Activated CD4-positive, alpha-beta T cell treated with anti-CD3 and anti-CD28 coated beads, Interleukin-2, amount 50 U/mL, for 16 hours (primary cell): ENCODE measurements around the gene ALOX15.
"Not testable (repeated sequence)": the region's sequence is repeated elsewhere in the genome, so short reads cannot be mapped to it uniquely, and the experiment has no call there.

Experiments
- DNase-seq: peaks from one replicate; pipeline ENCODE4 v3.0.0-alpha.2; 2020

Gene ALOX15

DNA sequence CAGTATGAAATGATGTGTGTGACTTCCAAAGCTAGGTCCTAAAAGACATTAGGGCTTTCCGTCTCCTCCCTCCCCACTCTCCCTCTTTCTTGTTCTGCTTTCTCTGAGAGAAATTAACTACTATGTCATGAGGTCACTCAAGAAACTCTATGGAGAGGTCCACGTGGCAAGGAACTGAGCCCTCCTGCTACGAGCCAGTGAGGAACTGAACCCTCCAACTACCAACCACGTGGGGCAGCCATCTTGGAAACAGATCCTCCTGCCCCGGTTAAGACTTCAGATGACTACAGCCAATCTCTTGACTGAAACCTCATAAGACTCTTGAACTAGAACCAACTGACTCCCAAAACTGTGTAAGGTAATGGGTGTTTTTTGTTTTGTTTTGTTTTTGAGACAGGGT lies 4.2 kb upstream of the ALOX15 start:
- no peak for DNase-seq

DNA sequence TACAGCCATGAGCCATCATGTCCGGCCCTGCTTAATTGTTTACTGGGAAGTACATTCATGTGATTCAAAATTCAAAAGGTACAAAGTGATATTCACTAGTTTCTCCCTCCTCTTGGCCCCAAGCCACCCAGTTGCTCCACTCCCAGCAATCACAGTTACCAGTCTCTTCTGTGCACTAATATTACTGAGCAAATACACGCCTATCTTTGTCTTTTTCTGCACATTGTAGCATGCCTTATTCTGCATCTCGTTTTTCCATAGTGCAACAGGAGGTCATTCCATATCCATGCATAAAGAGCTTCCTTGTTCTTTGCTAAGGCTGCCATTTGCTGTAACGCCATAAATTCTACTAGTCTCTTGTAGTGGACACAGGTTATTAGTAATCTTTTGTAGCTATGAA lies 2.2 kb upstream of the ALOX15 start:
- no peak for DNase-seq

DNA sequence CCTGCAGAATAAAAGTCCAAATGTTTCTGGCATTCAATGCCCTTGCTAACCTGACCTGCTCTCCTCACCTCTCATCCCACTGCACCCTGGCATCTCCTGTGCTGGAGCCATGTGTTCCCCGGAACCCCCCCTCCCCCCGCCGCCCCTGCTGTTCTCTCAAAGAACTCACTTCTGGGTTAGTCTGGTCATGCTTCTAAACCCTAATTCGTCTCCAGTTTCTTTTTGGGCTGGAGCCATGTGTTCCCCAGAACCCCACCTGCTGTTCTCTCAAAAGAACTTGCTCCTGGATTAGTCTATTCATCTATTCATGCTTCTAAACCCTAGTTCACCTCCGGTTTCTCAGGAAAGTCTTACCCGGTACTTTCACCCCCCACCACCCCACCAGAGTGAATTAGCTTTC lies 808 bp upstream of the ALOX15 start:
- DNase-seq = no peak

DNA sequence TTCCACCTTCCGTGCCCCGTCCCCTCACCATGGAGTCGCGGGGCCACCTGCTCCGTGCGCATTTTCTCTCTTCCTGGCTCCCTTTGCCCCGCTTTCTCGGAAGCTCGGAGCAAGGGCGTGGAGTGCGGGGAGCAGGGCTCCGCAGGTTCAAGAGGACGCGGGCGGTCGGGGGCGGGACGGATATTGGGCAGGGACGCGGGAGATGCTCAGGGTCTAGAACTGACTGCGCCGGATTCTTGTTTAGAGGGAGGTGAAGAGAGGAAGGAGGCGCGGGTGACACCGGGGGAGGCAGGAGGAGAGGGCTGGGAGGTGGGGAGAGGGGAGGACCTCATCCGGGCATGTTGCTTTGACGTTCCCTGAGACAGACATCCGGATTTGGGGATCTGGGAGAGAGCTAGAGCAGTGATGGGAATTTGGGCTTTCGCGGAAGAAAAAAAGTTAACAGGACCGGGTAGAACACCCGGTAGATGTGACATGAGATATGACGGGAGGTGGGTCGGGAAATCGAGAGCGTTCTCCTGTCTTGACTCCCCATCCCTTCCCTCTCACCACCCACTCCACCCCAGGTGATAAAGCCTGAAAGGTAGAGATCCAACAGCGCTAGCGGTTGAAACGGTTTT lies 799 bp downstream of the ALOX15 start:
- not testable (repeated sequence) for DNase-seq

DNA sequence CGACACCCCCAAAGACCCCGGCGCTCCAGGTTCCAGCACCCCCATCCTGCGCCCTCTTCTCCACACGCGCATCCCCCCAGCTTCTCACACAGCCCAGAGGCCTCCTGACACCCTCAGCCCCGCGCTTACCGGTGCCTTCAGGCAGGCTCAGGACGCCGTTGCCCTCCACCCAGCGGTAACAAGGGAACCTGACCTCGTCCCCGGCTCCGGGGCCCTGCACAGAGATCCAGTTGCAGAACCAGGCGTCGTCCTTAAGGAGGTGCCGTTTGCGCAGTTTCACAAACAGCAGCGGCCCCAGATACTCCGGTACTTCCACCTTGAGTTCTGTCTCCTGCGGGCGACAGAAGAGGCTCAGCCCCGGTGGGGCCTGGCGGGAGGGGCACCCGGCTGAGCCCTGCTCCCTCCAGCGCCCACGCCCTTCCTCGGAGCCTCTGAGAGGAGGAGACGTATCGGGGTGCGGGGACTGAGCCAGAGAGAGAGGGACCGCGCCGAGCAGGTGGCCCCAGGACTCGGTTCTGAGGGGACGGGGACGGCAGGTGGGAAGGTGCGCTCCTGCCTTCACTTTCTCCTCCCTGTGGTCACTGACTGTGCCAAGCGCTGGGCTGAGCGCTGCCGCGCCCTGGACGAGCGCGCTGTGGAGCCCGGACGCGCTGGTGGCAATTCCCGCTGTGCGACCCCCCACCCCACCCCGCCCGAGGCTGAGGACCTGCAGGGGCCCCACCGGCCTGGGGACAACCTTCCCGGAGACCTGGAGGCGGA lies 2.0 kb downstream of the ALOX15 start:
- peak; percentile 38 for DNase-seq

DNA sequence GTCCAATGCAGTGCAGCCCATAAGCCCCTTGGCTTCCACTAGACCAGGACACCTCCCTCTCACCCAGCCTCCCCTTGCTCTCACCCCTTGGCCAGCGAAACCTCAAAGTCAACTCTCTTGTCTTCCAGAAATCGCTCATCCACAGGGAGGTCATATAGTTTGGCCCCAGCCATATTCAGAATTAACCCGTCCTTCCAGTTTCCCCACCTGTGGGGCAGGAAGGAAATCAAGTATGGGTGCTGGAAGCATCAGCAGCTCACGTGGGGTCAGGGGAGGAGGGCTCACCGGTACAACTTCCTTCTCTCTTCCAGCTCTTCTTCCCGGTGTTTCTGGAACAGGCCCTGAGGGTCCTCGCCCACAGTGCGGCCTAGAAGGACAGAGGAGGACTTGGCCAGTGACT lies 2.7 kb downstream of the ALOX15 start:
- DNase-seq = not testable (repeated sequence)

DNA sequence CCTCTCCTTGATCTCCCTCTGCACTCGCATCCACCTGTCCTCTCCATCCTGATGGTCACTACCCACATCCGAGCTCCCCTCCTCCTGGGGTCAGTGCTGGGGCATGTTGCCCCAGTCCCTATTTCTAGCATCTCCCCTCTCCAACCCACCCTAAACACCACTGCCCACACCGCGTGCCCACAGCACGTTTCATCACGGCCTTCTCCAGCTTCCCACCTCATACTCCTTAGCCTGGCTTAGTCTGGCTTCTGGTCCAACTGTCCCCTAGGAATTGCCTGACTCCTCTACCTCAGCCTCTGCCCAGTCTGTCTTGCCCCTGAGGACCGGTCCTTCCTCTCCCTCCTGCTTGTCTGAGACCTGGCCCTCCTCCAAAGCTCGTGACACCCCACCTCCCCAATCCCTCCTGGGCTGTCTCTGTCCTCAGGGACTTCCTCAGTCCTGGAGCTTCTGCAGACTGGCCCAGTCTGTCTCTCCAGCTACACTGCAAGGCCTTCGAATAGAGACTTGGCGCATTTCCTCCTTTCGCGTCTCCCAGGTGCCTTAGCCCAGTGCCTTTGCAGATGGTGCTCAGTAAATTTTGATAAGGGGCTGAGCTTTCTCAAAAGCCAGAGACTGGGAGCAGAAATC lies 4.9 kb downstream of the ALOX15 start:
- DNase-seq = no peak

DNA sequence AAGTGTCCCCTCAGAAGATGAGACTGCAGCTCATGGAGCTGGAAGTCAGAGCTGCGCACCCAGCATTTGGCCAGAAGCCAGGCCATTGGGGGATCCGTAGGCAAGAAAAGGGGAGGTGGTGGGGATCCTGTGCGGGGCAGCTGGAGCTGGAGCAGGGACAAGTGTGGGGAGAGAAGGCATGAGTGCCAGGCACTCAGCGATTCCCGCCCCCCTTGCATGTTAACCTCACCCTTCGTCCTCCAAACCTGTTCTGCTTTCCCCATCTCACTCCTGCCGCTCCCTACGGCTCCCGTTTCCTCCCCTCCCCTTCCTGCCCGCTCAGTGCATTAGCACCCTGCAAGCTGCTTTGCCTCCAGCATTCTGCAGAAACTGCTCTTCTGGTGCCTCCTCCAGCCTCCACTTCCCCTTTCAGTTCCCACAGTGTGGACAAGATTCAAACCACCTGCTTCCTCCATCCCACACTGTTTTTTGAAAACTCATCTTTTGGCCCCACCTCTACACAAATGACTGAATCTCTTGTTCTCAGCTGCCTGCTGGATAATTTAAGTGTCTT lies 5.6 kb downstream of the ALOX15 start:
- DNase-seq = no peak

DNA sequence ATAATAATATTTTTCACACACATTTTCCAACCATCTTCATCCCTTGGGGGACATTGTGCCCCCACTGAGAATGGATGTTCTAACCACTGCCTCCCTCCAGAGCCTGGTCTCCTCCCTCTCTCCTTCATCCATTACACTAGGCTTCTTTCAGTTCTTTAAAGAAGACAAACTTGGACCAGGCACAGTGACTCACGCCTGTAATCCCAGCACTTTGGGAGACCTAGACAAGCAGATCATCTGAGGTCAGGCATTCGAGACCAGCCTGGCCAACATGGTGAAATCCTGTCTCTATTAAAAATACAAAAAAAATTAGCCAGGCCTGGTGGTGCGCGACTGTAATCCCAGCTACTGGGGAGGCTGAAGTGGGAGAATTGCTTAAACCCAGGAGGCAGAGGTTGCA lies 6.5 kb downstream of the ALOX15 start:
- DNase-seq = no peak

DNA sequence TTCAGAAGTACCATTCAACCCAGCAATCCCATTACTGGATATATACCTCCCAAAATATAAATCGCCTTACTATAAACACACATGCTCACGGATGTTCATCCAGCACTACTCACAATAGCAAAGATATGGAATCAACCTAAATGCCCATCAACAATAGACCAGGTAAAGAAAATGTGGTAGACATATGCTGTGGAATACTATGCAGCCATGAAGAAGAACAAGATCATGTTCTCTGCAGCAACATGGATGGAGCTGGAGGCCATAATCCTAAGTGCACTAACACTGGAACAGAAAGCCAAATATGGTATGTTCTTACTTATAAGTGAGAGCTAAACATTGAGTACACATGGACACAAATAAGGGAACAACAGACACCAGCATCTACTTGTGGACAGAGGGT lies 7.8 kb downstream of the ALOX15 start:
- DNase-seq = no peak

DNA sequence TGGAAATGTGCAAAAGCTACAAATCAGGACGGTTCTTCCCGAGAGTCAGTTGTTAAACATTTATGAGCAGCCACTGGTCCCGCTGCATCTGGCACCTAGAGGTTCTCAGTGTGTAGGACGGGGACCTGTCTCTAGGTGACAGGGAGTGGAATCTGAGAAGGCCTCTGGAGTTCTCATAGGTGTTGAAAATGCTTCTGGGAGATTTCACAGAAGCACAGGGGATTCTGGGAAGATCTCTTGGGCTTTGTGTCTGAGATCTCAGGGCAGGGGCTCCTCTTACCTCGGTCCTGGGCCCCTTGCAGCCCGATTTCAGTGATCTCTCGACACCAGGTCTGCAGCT lies 8.9 kb downstream of the ALOX15 start:
- DNase-seq = no peak

DNA sequence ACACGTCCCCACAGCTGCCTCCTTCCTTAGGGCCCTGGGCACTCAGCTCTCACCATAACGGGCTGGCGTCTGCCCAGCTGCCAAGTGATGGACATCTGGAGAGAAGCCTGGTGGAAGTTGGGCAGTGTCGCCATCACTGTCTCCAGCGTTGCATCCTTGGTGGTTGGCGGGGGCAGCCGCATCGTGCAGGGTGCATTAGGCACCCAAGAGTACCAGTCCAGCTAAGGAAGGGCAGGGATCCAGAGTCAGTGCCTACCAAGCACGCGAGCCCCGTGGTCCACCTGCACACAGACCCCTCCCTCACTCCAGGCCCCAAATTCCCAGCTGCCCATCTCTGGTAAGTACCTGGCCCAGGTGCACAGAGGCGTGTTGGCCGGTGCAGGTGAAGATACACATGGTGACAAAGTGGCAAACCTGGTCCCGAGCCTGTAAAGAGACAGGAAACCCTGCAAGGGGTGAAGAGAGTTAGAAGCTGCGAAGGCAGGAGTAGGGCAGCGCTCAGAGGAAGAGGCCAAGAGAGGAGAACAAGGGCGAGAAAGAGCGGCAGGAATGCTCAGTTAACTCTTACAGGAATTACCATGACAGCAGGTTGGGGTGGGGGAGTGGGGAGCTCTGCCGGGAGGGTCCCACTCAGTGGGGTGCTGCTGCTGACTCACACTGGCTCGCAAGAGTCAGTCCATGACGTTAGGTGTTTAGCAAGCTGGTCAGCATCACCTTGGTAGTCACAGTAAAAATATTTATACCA lies 9.5 kb downstream of the ALOX15 start:
- DNase-seq = no peak

DNA sequence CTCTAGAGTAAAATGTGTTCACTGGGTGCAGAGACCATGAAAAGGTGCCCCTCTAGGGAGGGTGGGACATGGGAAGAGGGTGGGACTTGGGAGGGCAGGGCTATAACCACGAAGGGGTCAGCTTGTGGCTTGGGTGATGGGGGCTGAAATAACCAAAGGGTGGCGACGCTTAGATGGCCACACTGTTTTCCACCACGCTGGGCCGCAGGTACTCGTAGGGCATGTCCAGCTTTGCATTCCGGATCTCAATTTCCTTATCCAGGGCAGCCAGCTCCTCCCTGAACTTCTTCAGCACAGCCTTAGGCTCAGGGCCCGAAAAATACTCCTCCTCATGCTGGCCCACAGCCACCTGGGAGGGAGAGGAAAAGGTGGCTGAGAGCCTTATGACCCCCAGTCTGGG lies 10.0 kb downstream of the ALOX15 start:
- no peak for DNase-seq

DNA sequence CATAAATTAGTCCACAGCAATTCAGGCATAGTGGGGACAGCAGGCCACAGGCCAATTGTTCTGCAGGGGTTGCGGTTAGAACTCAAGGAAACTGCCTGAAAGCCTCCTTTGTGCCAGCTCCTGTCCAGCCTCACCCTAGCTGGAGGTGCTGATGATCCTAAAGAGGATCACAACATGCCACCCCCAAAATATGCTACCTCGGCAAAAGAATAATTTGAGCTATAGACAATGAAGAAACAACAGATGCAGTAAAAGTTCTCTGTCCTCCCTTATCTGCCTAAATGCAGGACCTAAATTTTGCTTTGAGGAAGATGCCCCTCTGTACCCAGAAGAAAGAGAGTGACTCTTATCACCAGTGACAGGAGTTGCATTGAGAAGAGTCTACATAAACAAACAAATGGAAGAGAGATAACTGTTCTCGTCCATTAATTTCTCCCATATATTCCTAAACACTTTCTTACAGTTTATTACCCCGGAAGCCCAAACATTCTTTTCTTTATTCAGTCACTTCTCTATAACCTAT lies 14.7 kb downstream of the ALOX15 start:
- no peak for DNase-seq

DNA sequence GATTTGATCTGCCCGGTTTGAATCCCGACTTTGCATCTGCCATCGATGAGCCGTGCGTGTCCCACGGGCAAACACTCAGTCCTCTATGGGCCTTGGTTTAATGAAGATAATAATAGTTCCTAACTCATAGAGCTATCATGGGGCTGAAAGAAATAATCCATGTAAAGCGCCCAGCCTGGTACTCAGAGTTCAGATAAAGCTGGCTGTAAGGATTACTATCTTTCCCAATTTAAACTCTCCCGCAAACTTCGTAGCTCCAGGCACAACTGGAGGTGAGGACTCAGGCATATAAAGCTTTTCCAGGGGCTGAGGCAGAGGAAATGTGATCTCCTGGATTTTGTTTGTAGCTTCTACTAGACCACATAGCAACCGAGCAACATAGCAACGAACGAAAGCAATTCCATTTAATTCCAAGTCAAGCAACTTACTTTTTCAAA lies 16.3 kb downstream of the ALOX15 start:
- no peak for DNase-seq

DNA sequence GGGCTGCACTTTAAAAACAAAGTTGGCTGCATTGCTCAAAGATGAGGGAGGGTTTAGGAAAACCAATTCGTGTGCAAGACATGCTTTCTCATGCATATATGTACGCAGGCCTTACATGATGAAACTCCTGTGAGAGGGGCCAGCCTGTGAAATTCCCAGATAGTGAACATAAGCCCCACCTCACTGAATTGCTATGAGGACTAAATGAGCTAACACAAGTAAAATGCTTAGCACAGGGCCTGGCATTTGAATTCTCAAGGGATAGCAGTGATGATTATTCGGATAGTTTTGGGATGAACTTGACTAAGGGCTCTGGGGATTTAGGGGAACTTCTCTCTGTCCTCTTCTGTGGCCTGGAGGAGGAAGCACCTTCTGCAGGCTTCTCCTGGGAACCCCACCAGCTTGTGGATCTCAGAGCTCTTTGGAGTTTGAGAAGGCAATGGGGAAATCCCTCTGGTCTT lies 17.0 kb downstream of the ALOX15 start:
- DNase-seq = not testable (repeated sequence)

DNA sequence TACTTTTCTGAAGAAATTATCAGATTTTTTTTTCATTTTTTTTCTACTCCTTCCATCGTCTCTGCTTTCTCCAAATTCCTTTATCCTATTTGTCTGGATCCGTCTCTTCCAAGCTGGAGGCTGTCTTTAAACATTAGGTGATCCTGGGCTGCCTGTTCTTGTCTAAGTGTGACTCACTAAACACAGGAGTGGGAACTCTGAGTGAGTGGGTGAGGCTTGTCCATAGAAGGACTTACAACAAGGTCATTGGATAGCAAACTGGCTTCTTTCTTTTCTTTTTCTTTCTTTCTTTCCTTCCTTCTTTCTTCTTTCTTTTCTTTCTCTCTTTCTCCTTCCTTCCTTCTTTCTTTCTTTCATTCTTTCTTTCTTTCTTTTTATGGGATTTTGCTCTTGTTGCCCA lies 18.2 kb downstream of the ALOX15 start:
- DNase-seq = no peak

DNA sequence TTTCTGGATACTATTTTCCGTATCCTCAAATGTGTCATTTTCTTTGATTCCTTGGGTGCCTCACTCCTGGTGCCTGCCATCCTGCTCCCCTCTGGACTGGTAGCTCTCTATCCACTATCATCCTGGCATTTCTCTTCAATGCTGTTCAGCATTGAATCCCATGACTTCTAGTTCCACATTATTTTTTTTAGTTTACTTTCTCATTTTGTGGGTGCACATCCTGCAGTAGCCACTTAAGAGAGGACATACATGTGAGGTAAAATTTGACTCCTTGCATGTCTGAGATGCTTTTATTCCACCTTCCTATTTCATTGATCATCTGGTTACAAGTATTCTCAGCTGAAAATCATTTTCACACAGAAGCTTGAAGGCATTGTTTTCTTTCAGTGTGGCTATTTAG lies 19.1 kb downstream of the ALOX15 start:
- no peak for DNase-seq

DNA sequence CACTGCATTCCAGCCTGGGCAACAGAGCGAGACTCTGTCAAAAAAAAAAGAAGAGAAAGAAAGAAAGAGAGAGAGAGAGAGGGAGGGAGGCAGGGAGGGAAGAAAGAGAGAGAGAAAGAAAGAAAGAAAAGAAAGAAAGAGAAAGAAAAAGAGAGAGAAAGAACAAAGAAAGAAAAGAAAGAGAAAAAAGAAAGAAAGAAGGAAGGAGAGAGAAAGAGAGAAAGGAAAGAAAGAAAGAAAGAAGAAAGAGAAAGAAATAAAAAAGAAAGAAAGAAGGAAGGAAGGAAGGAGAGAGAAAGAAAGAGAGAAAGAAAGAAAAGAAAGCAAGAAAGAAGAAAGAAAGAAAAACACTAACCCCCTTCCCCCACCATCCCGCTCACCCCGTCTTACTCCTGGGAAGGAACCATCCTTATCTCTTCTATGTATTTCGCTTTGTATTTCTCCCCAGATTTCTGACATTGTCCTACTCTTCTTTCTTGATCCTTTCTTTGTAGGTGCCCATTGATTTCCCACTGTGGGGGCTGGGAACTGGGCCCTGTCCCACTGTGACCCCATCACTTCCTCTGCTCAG lies 20.9 kb downstream of the ALOX15 start:
- no peak for DNase-seq

DNA sequence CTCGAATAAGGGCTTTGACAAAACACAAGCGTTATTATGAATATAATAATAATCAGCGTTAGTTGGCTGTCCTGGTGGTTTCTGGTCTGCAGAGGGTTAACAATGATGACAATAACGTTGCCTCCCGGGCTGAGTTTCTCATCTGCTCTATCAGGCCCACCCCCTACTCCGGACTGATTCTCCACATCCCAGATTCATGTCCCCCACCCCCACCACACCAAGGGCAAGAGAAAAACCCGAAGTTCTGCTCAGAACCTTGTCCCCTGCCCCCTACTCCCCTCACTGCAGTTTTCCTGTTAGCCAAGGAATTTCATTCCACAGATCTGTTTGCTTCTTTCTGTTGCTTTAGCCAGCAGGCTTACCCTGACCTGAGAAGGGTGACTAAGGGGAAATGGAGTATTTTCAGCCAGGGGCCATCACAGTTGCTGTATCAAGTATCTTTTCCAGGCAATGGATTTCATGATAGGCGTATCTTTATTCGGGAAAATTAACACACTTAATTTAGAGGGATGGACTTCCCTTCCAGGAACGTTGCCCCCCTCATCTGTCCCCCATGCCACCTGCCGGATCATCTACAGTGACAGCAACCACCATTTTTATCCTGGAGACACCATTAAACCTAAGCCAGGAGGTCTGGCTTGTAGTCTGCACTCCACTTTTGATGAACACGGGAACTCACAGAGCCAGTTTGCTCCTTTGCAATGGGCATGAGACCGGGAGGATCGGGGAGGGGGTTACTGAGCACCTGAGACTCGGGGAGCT lies 23.7 kb downstream of the ALOX15 start:
- no peak for DNase-seq

DNA sequence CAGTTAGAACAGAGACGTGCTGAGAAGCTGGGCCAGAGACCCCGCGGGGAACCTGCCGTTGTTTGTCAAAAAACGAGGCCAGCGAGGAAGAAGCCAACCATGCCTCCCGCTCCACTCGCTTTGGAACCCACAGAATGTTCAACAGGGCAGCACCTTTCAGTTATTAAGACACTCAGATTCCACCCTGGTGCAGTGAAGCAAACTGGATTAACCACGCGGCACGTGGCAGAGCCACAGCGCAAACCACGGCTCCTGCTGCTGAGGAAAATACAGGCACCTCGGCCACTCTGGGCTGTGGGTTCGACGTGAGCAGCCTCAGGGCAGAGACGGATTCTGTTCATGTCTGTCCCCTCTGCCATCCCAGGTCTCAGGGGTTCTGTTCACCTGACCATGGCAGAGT lies 24.4 kb downstream of the ALOX15 start:
- DNase-seq = no peak

DNA sequence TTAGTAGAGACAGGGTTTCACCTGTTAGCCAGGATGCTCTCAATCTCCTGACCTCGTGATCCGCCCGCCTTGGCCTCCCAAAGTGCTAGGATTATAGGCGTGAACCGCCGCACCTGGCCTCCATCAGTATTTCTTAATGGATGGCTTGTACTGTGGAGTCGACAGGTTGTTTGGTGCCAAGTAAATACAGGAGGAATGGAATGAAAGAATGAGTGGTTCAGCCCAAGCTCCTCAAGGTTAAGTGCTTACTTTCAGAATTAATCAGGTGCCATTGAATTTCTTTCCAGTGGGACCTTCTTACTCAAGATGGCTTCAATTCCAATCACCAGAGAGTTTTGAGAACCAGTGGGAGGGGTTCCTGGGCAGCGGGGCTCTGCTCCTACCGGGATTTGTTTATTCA lies 25.0 kb downstream of the ALOX15 start:
- no peak for DNase-seq
